Embryonic facial prominence (tissue), 1 donor: Measurements from ENCODE around the gene NBL1.
A peak's percentile ranks its signal among the peaks of the same experiment; 100 is the strongest.

ENCODE experiments used
- DNase-seq: peaks from one replicate; pipeline ENCODE4 v3.0.0-alpha.2; 2016; ENCODE audit errors: extremely low spot score

The NBL1 gene

GRCh38 chr1:19643602-19644394, at the start of gene NBL1:
NBL1 (plus strand) TSS chr1:19644311; CDS start chr1:19655031, 10,720 bp downstream.
- no peak for DNase-seq

GRCh38 chr1:19596065-19596713, 47.9 kb upstream of the NBL1 start:
- peak; percentile 43 for DNase-seq

- DNase-seq = peak; percentile 93
Measured at GRCh38 chr1:19596714-19597495, 47.2 kb upstream of the NBL1 start.

GRCh38 chr1:19597496-19598309, 46.4 kb upstream of the NBL1 start:
- DNase-seq = no peak

GRCh38 chr1:19599810-19600209, 44.3 kb upstream of the NBL1 start:
- DNase-seq = no peak

- no peak for DNase-seq
Measured at GRCh38 chr1:19602486-19602885, 41.6 kb upstream of the NBL1 start.

GRCh38 chr1:19605967-19606366, 38.1 kb upstream of the NBL1 start:
- no peak for DNase-seq

GRCh38 chr1:19606817-19607642, 37.1 kb upstream of the NBL1 start:
- no peak for DNase-seq

GRCh38 chr1:19608232-19608631, 35.9 kb upstream of the NBL1 start:
- no peak for DNase-seq

GRCh38 chr1:19610282-19610981, 33.7 kb upstream of the NBL1 start:
- DNase-seq = no peak

- DNase-seq = no peak
Measured at GRCh38 chr1:19612530-19612929, 31.6 kb upstream of the NBL1 start.

GRCh38 chr1:19613171-19613703, 30.9 kb upstream of the NBL1 start:
- no peak for DNase-seq

- no peak for DNase-seq
Measured at GRCh38 chr1:19615438-19615837, 28.7 kb upstream of the NBL1 start.

GRCh38 chr1:19616489-19616888, 27.6 kb upstream of the NBL1 start:
- no peak for DNase-seq

- no peak for DNase-seq
Measured at GRCh38 chr1:19617376-19617775, 26.7 kb upstream of the NBL1 start.

GRCh38 chr1:19618428-19618827, 25.7 kb upstream of the NBL1 start:
- no peak for DNase-seq

- DNase-seq = no peak
Measured at GRCh38 chr1:19619697-19620384, 24.3 kb upstream of the NBL1 start.

- no peak for DNase-seq
Measured at GRCh38 chr1:19620786-19621185, 23.3 kb upstream of the NBL1 start.

- no peak for DNase-seq
Measured at GRCh38 chr1:19621274-19621950, 22.7 kb upstream of the NBL1 start.
